HepG2 (cell line): ENCODE measurements around the gene RECQL. TPM values are rescaled to one million over a fixed set of nuclear protein-coding genes. Genes with fewer than 3 reads are reported as not detected.
A peak's percentile ranks its signal among the peaks of the same experiment; 100 is the strongest.

Source experiments
- EED ChIP-seq: sonication (generic); formaldehyde crosslinking; IDR thresholded peaks from 2 replicates; pipeline ENCODE4 v1.5.0; 2020; ENCODE audit warnings: mild to moderate bottlenecking, missing genetic modification reagents
- FOXP4 ChIP-seq: sonication (generic); formaldehyde crosslinking; IDR thresholded peaks from 2 replicates; pipeline ENCODE4 v1.4.0; 2020; ENCODE audit warnings: missing genetic modification reagents
- HDAC1 ChIP-seq: sonication (generic); formaldehyde crosslinking; IDR thresholded peaks from 2 replicates; pipeline ENCODE4 v1.5.1; 2020; ENCODE audit warnings: mild to moderate bottlenecking, missing genetic modification reagents
- HNF4A ChIP-seq: sonication (generic); formaldehyde crosslinking; IDR thresholded peaks from 2 replicates; pipeline ENCODE4 v1.4.0; 2020; ENCODE audit warnings: missing genetic modification reagents
- MAFF ChIP-seq: IDR thresholded peaks from 2 replicates; pipeline ENCODE4 v1.6.1; 2011; ENCODE audit warnings: low read depth, low read length, improper control_type of control experiment
- MEF2D ChIP-seq: sonication (generic); formaldehyde crosslinking; IDR thresholded peaks from 2 replicates; pipeline ENCODE4 v1.5.1; 2020; ENCODE audit warnings: mild to moderate bottlenecking, missing genetic modification reagents
- SNAI1 ChIP-seq: sonication (generic); formaldehyde crosslinking; IDR thresholded peaks from 2 replicates; pipeline ENCODE4 v1.5.0; 2020; ENCODE audit warnings: mild to moderate bottlenecking, missing genetic modification reagents, borderline replicate concordance
- ZNF501 ChIP-seq: sonication (generic); formaldehyde crosslinking; IDR thresholded peaks from 2 replicates; pipeline ENCODE4 v1.5.1; 2020; ENCODE audit warnings: mild to moderate bottlenecking, moderate library complexity, missing genetic modification reagents
- ZNF800 ChIP-seq: sonication (generic); formaldehyde crosslinking; IDR thresholded peaks from 2 replicates; pipeline ENCODE4 v1.4.0; 2020; ENCODE audit warnings: missing genetic modification reagents
- polyA plus RNA-seq, 8 experiments: library from polyadenylated mRNA; depleted of rRNA in 3 of 8; stranded (reverse) in 7 of 8; unstranded in 1 of 8; fragments of >200 nt; fragmentation: Illumina TruSeq in 4 of 8; extraction: Trizol in 4 of 8; gene quantifications; 2 replicates each; pipeline versions ENCODE4 v1.2.1 to v1.2.3, GENCODE V29; 2011 to 2016; ENCODE audit warnings: low read depth in 4 of 8, missing spikeins in 1 of 8, mixed read lengths in 1 of 8; ENCODE audit not compliant: insufficient read depth in 1 of 8
- total RNA-seq, 5 experiments: library from RNA; depleted of rRNA; stranded (reverse); fragments of >200 nt; fragmentation: Illumina TruSeq; extraction: Trizol; gene quantifications; 2 replicates each; pipeline ENCODE4 v1.2.3, GENCODE V29; 2016; ENCODE audit warnings: low read depth in 1 of 5
- TF ChIP-seq, protein P1 (sequence below): sonication (generic); formaldehyde crosslinking; IDR thresholded peaks from 2 replicates; pipeline ENCODE4 v1.9.0; 2021; ENCODE audit warnings: missing genetic modification reagents, mild to moderate bottlenecking, borderline replicate concordance
- TF ChIP-seq, protein P2 (sequence below): sonication (generic); formaldehyde crosslinking; IDR thresholded peaks from one replicate; pipeline ENCODE4 v1.5.1; 2020; ENCODE audit warnings: mild to moderate bottlenecking, missing genetic modification reagents; ENCODE audit errors: not compliant biosample characterization
- TF ChIP-seq, protein P3 (sequence below): IDR thresholded peaks from 2 replicates; pipeline ENCODE4 v1.6.1; 2012; ENCODE audit warnings: low read depth, low read length, improper control_type of control experiment

RECQL gene
- total and polyA plus RNA-seq, 2 of the 13 experiments (the other 11 are each of a cell fraction or from before 2014, with no cell fraction given): 7.2 to 41.5 TPM

- TF ChIP-seq HDAC1 (CRISPR knock-in tag) (peak; percentile 98), MAFF (0 out of 2 replicates have a peak, but pooled peaks have one; percentile 9), ZNF800 (CRISPR knock-in tag) (0 out of 2 replicates have a peak, but pooled peaks have one; percentile 43), HNF4A (CRISPR knock-in tag) (no peak), EED (CRISPR knock-in tag) (0 out of 2 replicates have a peak, but pooled peaks have one; percentile 82), ZNF501 (CRISPR knock-in tag) (peak; percentile 87), SNAI1 (CRISPR knock-in tag) (no peak), MEF2D (peak; percentile 62; the same call in 1 of the 2 replicates), FOXP4 (no peak; the same call in 1 of the 2 replicates)
- TF ChIP-seq, protein P1, sequence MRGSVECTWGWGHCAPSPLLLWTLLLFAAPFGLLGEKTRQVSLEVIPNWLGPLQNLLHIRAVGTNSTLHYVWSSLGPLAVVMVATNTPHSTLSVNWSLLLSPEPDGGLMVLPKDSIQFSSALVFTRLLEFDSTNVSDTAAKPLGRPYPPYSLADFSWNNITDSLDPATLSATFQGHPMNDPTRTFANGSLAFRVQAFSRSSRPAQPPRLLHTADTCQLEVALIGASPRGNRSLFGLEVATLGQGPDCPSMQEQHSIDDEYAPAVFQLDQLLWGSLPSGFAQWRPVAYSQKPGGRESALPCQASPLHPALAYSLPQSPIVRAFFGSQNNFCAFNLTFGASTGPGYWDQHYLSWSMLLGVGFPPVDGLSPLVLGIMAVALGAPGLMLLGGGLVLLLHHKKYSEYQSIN (CRISPR knock-in tag): no peak
- TF ChIP-seq, protein P2, sequence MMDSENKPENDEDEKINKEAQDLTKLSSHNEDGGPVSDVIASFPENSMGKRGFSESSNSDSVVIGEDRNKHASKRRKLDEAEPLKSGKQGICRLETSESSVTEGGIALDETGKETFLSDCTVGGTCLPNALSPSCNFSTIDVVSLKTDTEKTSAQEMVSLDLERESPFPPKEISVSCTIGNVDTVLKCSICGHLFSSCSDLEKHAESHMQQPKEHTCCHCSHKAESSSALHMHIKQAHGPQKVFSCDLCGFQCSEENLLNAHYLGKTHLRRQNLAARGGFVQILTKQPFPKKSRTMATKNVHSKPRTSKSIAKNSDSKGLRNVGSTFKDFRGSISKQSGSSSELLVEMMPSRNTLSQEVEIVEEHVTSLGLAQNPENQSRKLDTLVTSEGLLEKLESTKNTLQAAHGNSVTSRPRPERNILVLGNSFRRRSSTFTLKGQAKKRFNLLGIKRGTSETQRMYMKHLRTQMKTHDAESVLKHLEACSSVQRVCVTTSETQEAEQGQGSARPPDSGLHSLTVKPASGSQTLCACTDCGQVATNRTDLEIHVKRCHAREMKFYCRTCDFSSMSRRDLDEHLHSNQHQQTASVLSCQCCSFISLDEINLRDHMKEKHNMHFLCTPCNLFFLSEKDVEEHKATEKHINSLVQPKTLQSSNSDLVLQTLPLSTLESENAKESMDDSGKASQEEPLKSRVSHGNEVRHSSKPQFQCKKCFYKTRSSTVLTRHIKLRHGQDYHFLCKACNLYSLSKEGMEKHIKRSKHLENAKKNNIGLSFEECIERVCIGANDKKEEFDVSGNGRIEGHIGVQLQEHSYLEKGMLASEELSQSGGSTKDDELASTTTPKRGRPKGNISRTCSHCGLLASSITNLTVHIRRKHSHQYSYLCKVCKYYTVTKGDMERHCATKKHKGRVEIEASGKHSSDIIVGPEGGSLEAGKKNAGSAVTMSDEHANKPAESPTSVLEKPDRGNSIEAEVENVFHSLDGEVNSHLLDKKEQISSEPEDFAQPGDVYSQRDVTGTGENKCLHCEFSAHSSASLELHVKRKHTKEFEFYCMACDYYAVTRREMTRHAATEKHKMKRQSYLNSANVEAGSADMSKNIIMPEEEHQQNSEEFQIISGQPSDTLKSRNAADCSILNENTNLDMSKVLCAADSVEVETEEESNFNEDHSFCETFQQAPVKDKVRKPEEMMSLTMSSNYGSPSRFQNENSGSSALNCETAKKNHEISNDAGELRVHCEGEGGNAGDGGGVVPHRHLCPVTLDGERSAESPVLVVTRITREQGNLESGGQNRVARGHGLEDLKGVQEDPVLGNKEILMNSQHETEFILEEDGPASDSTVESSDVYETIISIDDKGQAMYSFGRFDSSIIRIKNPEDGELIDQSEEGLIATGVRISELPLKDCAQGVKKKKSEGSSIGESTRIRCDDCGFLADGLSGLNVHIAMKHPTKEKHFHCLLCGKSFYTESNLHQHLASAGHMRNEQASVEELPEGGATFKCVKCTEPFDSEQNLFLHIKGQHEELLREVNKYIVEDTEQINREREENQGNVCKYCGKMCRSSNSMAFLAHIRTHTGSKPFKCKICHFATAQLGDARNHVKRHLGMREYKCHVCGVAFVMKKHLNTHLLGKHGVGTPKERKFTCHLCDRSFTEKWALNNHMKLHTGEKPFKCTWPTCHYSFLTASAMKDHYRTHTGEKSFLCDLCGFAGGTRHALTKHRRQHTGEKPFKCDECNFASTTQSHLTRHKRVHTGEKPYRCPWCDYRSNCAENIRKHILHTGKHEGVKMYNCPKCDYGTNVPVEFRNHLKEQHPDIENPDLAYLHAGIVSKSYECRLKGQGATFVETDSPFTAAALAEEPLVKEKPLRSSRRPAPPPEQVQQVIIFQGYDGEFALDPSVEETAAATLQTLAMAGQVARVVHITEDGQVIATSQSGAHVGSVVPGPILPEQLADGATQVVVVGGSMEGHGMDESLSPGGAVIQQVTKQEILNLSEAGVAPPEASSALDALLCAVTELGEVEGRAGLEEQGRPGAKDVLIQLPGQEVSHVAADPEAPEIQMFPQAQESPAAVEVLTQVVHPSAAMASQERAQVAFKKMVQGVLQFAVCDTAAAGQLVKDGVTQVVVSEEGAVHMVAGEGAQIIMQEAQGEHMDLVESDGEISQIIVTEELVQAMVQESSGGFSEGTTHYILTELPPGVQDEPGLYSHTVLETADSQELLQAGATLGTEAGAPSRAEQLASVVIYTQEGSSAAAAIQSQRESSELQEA (CRISPR knock-in tag): peak; percentile 40
- TF ChIP-seq, protein P3, sequence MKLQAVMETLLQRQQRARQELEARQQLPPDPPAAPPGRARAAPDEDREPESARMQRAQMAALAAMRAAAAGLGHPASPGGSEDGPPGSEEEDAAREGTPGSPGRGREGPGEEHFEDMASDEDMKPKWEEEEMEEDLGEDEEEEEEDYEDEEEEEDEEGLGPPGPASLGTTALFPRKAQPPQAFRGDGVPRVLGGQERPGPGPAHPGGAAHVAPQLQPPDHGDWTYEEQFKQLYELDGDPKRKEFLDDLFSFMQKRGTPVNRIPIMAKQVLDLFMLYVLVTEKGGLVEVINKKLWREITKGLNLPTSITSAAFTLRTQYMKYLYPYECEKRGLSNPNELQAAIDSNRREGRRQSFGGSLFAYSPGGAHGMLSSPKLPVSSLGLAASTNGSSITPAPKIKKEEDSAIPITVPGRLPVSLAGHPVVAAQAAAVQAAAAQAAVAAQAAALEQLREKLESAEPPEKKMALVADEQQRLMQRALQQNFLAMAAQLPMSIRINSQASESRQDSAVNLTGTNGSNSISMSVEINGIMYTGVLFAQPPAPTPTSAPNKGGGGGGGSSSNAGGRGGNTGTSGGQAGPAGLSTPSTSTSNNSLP: no peak
Observed at GRCh38 chr12:21501258-21502163, at the start of gene RECQL, which contains the start of gene GOLT1B (continued).
